Brain microvascular endothelial cell (primary cell): ENCODE results near the gene ZNRF2.

Source experiments
- DNase-seq: peaks from one replicate; pipeline ENCODE4 v3.0.0-alpha.2; 2020
- H3K27ac ChIP-seq: fragments of 250-450 bp; sonication (Bioruptor Pico); 2 replicates; pipeline ENCODE4 v1.5.1; 2020; ENCODE audit warnings: mild to moderate bottlenecking, moderate library complexity
- H3K27me3 ChIP-seq: fragments of 250-450 bp; sonication (Bioruptor Pico); replicated peaks from 2 replicates; pipeline ENCODE4 v1.5.1; 2020; ENCODE audit warnings: mild to moderate bottlenecking
- H3K36me3 ChIP-seq: fragments of 250-450 bp; sonication (Bioruptor Pico); replicated peaks from 2 replicates; pipeline ENCODE4 v1.5.1; 2020; ENCODE audit warnings: mild to moderate bottlenecking
- H3K4me3 ChIP-seq: 2 replicates; pipeline ENCODE4 v1.5.1; 2011; ENCODE audit warnings: low read depth, mild to moderate bottlenecking, control low read depth, low read length, moderate library complexity
- CTCF ChIP-seq: IDR thresholded peaks from 2 replicates; pipeline ENCODE4 v1.5.1; 2011; ENCODE audit warnings: low read depth, mild to moderate bottlenecking, moderate library complexity, low read length, control low read depth, inconsistent platforms; ENCODE audit errors: missing control alignments
- in situ Hi-C: cut with HindIII; loops from 2 replicates; pipeline ENCODE4 v1.10.0; 2017; ENCODE audit warnings: low sequenced_read_pairs, low pct_ligation_motif_present

The ZNRF2 gene

GRCh38 chr7:30315589-30315988 is 31.2 kb downstream of the ZNRF2 start:
- Histone ChIP-seq H3K27ac (no peak overlapping the region), H3K4me3 (no peak overlapping the region), H3K36me3 (no peaks in the 10 kb centered on the region), H3K27me3 (no peaks in the 10 kb centered on the region)
- in situ Hi-C loops: no loop called here
- DNase-seq: no peak
- TF ChIP-seq CTCF: no peak

- in situ Hi-C loops: no loop called here
- Histone ChIP-seq H3K27me3 (no peaks in the 10 kb centered on the region), H3K27ac (no peak overlapping the region), H3K36me3 (no peaks in the 10 kb centered on the region), H3K4me3 (no peak overlapping the region)
- no peak for TF ChIP-seq CTCF
- no peak for DNase-seq
These were observed 36.0 kb downstream of the ZNRF2 start for GRCh38 chr7:30320392-30320791.

- in situ Hi-C loops: no loop called here
- H3K36me3 ChIP-seq: no peaks in the 10 kb centered on the region
- H3K27ac ChIP-seq: no peak overlapping the region
- no peak for TF ChIP-seq CTCF
- H3K27me3 ChIP-seq: no peaks in the 10 kb centered on the region
- H3K4me3 ChIP-seq: no peak overlapping the region
- DNase-seq: no peak
These were observed 36.9 kb downstream of the ZNRF2 start for GRCh38 chr7:30321089-30321881.

GRCh38 chr7:30321882-30322192 is 37.4 kb downstream of the ZNRF2 start:
- no peak overlapping the region for H3K27ac ChIP-seq
- TF ChIP-seq CTCF: no peak
- no peak overlapping the region for H3K4me3 ChIP-seq
- H3K36me3 ChIP-seq: no peaks in the 10 kb centered on the region
- in situ Hi-C loops: no loop called here
- no peak for DNase-seq
- H3K27me3 ChIP-seq: no peaks in the 10 kb centered on the region

- H3K27ac ChIP-seq: no peak overlapping the region
- H3K27me3 ChIP-seq: no peaks in the 10 kb centered on the region
- H3K36me3 ChIP-seq: no peaks in the 10 kb centered on the region
- no peak for TF ChIP-seq CTCF
- in situ Hi-C loops: no loop called here
- no peak for DNase-seq
- H3K4me3 ChIP-seq: no peak overlapping the region
These were observed 38.0 kb downstream of the ZNRF2 start for GRCh38 chr7:30322271-30323005.

GRCh38 chr7:30323006-30323355 is 38.6 kb downstream of the ZNRF2 start:
- Histone ChIP-seq H3K4me3 (no peak overlapping the region), H3K27me3 (no peaks in the 10 kb centered on the region), H3K36me3 (no peaks in the 10 kb centered on the region), H3K27ac (no peak overlapping the region)
- in situ Hi-C loops: no loop called here
- TF ChIP-seq CTCF: no peak
- no peak for DNase-seq
